ENCODE results near the gene DEPDC1. TPM values are rescaled to one million over a fixed set of nuclear protein-coding genes. Genes with fewer than 3 reads are reported as not detected.

The DEPDC1 gene, protein sequence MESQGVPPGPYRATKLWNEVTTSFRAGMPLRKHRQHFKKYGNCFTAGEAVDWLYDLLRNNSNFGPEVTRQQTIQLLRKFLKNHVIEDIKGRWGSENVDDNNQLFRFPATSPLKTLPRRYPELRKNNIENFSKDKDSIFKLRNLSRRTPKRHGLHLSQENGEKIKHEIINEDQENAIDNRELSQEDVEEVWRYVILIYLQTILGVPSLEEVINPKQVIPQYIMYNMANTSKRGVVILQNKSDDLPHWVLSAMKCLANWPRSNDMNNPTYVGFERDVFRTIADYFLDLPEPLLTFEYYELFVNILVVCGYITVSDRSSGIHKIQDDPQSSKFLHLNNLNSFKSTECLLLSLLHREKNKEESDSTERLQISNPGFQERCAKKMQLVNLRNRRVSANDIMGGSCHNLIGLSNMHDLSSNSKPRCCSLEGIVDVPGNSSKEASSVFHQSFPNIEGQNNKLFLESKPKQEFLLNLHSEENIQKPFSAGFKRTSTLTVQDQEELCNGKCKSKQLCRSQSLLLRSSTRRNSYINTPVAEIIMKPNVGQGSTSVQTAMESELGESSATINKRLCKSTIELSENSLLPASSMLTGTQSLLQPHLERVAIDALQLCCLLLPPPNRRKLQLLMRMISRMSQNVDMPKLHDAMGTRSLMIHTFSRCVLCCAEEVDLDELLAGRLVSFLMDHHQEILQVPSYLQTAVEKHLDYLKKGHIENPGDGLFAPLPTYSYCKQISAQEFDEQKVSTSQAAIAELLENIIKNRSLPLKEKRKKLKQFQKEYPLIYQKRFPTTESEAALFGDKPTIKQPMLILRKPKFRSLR
- 10.8 to 14.4 TPM (median 12.7 TPM) in 5 replicates for total RNA-seq (2022; extraction: Qiagen RNA extraction)

DNA sequence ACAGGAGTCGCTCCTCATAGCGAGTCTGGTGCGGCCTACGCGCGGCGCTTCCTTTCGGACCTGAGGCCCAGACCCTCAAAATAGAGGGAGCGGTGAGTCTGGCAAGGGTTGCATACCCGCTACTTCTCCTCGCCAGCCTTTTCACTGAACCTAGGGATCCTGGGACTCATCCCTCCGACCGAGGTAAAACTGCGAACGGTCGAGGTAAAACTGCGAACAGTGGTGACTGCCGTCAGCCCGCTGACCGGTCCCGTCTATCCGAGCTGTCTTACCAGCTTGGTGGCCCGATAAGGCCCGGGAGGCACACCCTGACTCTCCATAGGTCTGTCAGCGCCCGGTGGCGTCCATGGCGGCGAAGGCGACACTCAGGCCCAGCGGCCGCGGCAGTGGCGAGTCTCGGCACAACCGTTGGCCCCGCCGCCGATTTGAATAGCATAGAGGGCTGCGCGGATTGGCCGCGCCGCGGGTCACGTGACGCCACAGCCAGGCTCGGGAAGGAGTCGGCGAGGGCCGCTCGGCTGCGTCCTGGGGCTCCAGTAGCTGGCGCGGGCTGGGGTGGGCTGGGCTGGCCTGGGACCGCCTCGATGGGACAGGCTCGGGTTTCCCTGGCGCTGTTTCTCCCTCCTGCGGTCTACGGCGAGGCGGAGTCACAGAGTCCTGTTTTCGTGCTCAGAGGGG, at the start of gene DEPDC1:
DEPDC1 (minus strand) TSS at position 403 of the 678 bp plus-strand sequence; CDS start at position 320, 83 bp downstream.

DNA sequence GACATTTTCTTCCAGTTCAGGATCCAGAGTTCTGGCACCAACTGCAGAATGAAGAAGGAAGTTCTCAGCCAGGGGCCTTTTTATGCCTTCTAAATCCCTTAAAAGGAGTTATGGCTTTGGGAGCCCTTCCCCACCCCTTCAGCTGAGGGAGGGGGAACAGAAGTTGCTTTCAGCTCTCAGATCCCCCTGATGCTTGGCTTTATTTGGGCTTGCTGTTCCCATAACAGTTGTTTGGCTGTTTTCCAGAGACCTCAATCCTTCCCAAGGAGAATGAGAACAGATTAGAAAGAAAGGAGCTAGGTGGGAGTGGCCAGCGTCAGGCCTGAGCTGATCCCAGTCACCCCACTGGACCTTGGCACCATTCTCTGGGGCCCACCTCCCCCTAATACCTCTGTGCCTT, 47.0 kb downstream of the DEPDC1 start, which contains the start of gene RPE65:
RPE65 (minus strand) TSS at position 54 of the 400 bp plus-strand sequence; CDS start at position 5, 49 bp downstream.

Other genes with a start within 250 kb of the DEPDC1 start
- not detected in 5 replicates for gene RPE65, start 47.1 kb downstream of the DEPDC1 start, total RNA-seq (2022; extraction: Qiagen RNA extraction)

All from A549 treated with AZD2906 at 1 μM for 4 hours (cell line).